ENCODE results near the gene PGRMC1.
A peak's percentile ranks its signal among the peaks of the same experiment; 100 is the strongest.
"Not testable (repeated sequence)": the region's sequence is repeated elsewhere in the genome, so short reads cannot be mapped to it uniquely, and the experiment has no call there.

The PGRMC1 gene

GRCh38 chrX:119235051-119235511, 1.0 kb upstream of the PGRMC1 start:
- DNase-seq (ENCODE audit: low read depth): no peak

GRCh38 chrX:119236623-119237561, 807 bp downstream of the PGRMC1 start:
- peak; percentile 10 for DNase-seq (ENCODE audit: low read depth)

GRCh38 chrX:119237562-119237942, 1.5 kb downstream of the PGRMC1 start:
- DNase-seq (ENCODE audit: low read depth): no peak

- no peak for DNase-seq (ENCODE audit: low read depth)
Observed at GRCh38 chrX:119238557-119238956, 2.5 kb downstream of the PGRMC1 start.

GRCh38 chrX:119240356-119240755, 4.3 kb downstream of the PGRMC1 start:
- no peak for DNase-seq (ENCODE audit: low read depth)

- DNase-seq (ENCODE audit: low read depth): no peak
Observed at GRCh38 chrX:119247702-119248101, 11.6 kb downstream of the PGRMC1 start.

GRCh38 chrX:119249891-119250290, 13.8 kb downstream of the PGRMC1 start:
- DNase-seq (ENCODE audit: low read depth): no peak

GRCh38 chrX:119251386-119251785, 15.3 kb downstream of the PGRMC1 start:
- DNase-seq (ENCODE audit: low read depth): no peak

- no peak for DNase-seq (ENCODE audit: low read depth)
Observed at GRCh38 chrX:119252716-119253115, 16.6 kb downstream of the PGRMC1 start.

GRCh38 chrX:119266364-119266995, 30.4 kb downstream of the PGRMC1 start:
- DNase-seq (ENCODE audit: low read depth): no peak

- DNase-seq (ENCODE audit: low read depth): not testable (repeated sequence)
Observed at GRCh38 chrX:119267115-119267514, 31.0 kb downstream of the PGRMC1 start.

GRCh38 chrX:119272882-119273419, 36.9 kb downstream of the PGRMC1 start:
- DNase-seq (ENCODE audit: low read depth): no peak

- DNase-seq (ENCODE audit: low read depth): peak; percentile 43
Observed at GRCh38 chrX:119273420-119274192, 37.5 kb downstream of the PGRMC1 start.

GRCh38 chrX:119282347-119282746, 46.3 kb downstream of the PGRMC1 start:
- not testable (repeated sequence) for DNase-seq (ENCODE audit: low read depth)

- DNase-seq (ENCODE audit: low read depth): no peak
Observed at GRCh38 chrX:119288890-119289393, 52.9 kb downstream of the PGRMC1 start.

- DNase-seq (ENCODE audit: low read depth): no peak
Observed at GRCh38 chrX:119290476-119290875, 54.4 kb downstream of the PGRMC1 start.

GRCh38 chrX:119291246-119291645, 55.2 kb downstream of the PGRMC1 start:
- DNase-seq (ENCODE audit: low read depth): not testable (repeated sequence)

- DNase-seq (ENCODE audit: low read depth): no peak
Observed at GRCh38 chrX:119292445-119292844, 56.4 kb downstream of the PGRMC1 start.
